ENCODE measurements around the gene EMILIN3.

DNA sequence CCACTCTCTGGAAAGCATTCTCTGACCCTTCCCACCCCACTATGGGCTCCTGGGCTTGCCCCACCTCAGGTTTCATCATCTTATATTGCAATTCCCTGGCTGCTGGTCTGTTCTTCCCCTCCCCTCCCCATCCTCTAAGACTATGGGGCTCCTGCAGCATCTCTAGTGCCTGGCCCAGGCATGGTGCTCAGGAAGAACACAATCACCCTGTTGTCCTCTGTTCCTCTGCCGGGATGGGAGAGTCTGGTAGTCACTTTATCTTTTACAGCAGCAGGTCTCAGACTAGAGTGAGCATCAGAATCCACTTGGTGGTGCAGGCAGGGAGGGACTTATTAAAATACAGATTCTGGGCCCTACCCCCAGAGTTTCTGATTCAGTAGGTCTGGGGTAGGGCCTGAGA lies 31.0 kb downstream of the EMILIN3 start:
- TF ChIP-seq POLR2A (IDR thresholded peaks at IDR 0.05; ENCODE audit: low read length): no peak
- TF ChIP-seq GATA1 (IDR thresholded peaks at IDR 0.05; ENCODE audit: low read depth, low read length): no peak

All from erythroblast (primary cell).